PFSK-1 (cell line): ENCODE measurements around the gene LBH.

ENCODE experiments used
- POLR2AphosphoS5 ChIP-seq: IDR thresholded peaks from 2 replicates; pipeline ENCODE4 v1.6.1; 2012; ENCODE audit warnings: low read depth, mild to moderate bottlenecking, control low read depth, low read length, moderate library complexity
- SIN3A ChIP-seq: IDR thresholded peaks from 2 replicates; pipeline ENCODE4 v1.6.1; 2012; ENCODE audit warnings: mild to moderate bottlenecking, low read length, moderate library complexity, borderline replicate concordance; ENCODE audit not compliant: insufficient read depth

DNA sequence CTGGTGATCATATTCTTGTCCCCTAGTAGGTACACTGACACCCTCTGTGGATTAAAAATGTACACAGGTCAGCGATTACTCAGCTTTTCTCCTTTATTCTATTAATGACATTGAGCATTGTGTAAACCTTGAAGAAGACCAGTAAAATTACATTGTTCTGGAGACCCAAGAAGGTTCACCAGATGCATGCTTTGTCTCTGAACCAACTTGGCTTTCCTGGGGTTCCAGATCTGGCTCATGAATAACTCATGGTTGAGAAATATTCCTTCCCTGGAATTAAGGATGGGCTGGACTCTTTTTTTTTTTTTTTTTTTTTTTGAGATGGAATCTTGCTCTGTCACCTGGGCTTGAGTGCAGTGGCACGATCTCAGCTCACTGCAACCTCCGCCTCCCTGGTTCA, 11.9 kb downstream of the LBH start:
- TF ChIP-seq POLR2AphosphoS5: no peak
- no peak for TF ChIP-seq SIN3A
